BJ (cell line): Measurements from ENCODE around the gene RHCG. TPM values are rescaled to one million over a fixed set of nuclear protein-coding genes. Genes with fewer than 3 reads are reported as not detected.

Experiments used
- CTCF ChIA-PET: fragments of 350-600 bp; formaldehyde crosslinking; extraction: SDS; loops from one replicate; lab custom pipeline; 2021; ENCODE audit warnings: antibody characterized with exemption, inconsistent platforms; lab: Yijun Ruan, JAX
- POLR2A ChIA-PET: fragments of 300-600 bp; sonication (Branson Sonifier 250); formaldehyde crosslinking; extraction: SDS; loops from one replicate; lab custom pipeline; 2021; ENCODE audit warnings: antibody characterized with exemption; lab: Charles Lee
- DNase-seq: peaks from one replicate; pipeline ENCODE4 v3.0.0-alpha.2; 2011; ENCODE audit warnings: low read depth
- H3K27me3 ChIP-seq: 2 replicates; pipeline ENCODE4 v1.6.0; 2011; ENCODE audit warnings: low read length; ENCODE audit not compliant: control insufficient read depth, insufficient read depth
- H3K36me3 ChIP-seq: 2 replicates; pipeline ENCODE4 v1.5.1; 2011; ENCODE audit warnings: low read length; ENCODE audit not compliant: control insufficient read depth, insufficient read depth
- H3K4me3 ChIP-seq: 2 replicates; pipeline ENCODE4 v1.5.1; 2011; ENCODE audit warnings: low read depth, mild to moderate bottlenecking, control low read depth, low read length
- CTCF ChIP-seq: IDR thresholded peaks from 2 replicates; pipeline ENCODE4 v1.5.1; 2011; ENCODE audit warnings: low read depth, mild to moderate bottlenecking, control low read depth, inconsistent platforms, low read length, moderate library complexity; ENCODE audit not compliant: insufficient read depth
- polyA plus RNA-seq: library from polyadenylated mRNA; depleted of rRNA; stranded (reverse); fragments of >200 nt; gene quantifications from 2 replicates; pipeline ENCODE4 v1.2.3, GENCODE V29; 2011

Gene RHCG
- polyA plus RNA-seq, 1 experiment: not detected

- no peak overlapping the region for H3K4me3 ChIP-seq
- ChIA-PET CTCF (interaction anchor here (0.8 to 1.1 kb wide), 3 partner anchors 11 to 20 kb away, joined by 3 read pairs; partner anchors contain the start of gene RHCG), POLR2A (no interaction called here)
- no peak for TF ChIP-seq CTCF
- peaks cover 23% of the 10 kb centered on the region for H3K27me3 ChIP-seq
- H3K36me3 ChIP-seq: no peaks in the 10 kb centered on the region
- DNase-seq: no peak
Observed at GRCh38 chr15:89514596-89515406, 18.4 kb upstream of the RHCG start.

- ChIA-PET CTCF (no interaction called here), POLR2A (no interaction called here)
- Histone ChIP-seq H3K4me3 (no peak overlapping the region), H3K36me3 (no peaks in the 10 kb centered on the region), H3K27me3 (peaks cover 25% of the 10 kb centered on the region)
- DNase-seq: no peak
- no peak for TF ChIP-seq CTCF
Observed at GRCh38 chr15:89514186-89514585, 17.8 kb upstream of the RHCG start.

GRCh38 chr15:89513284-89513683 is 16.9 kb upstream of the RHCG start:
- ChIA-PET CTCF (no interaction called here), POLR2A (no interaction called here)
- DNase-seq: no peak
- Histone ChIP-seq H3K4me3 (no peak overlapping the region), H3K36me3 (no peaks in the 10 kb centered on the region), H3K27me3 (peaks cover 25% of the 10 kb centered on the region)
- TF ChIP-seq CTCF: no peak

- peaks cover 25% of the 10 kb centered on the region for H3K27me3 ChIP-seq
- DNase-seq: no peak
- H3K36me3 ChIP-seq: no peaks in the 10 kb centered on the region
- CTCF ChIA-PET: no interaction called here
- H3K4me3 ChIP-seq: no peak overlapping the region
- no peak for TF ChIP-seq CTCF
- POLR2A ChIA-PET: no interaction called here
Observed at GRCh38 chr15:89512631-89513030, 16.2 kb upstream of the RHCG start.

DNA sequence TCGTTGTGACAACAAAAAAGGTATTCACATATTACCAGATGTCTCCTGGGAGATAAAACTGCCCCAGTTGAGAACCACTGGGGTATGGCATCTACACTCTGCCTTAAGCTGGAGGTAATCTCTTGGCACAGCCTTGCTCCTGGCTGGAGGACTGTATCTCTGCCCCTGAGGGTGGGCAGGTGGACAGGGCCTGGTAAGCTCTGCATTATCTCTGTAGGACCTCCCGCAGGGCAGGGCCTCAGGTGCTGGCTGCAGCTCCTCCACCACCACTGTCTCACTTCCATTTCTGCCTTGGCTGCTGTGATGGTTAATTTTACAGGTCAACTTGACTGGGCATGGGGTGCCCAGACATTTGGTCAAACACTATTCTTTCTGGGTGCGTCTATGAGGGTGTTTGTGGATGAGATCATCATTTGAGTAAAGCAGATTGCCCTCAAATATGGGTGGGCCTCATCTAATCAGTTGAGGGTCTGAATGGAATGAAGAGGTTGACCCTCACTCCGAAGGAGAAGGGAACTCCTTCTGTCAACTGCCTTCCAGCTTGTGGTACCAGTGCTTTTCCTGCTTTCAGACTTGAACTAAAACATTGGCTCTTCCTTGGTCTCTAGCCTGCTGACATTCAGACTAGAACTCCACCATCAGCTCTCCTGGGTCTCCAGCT is 9.8 kb upstream of the RHCG start:
- DNase-seq: no peak
- ChIA-PET CTCF (interaction anchor here (1.1 kb wide), 1 partner anchor 10 kb away, joined by 5 read pairs; no protein-coding TSS in a partner anchor), POLR2A (no interaction called here)
- H3K27me3 ChIP-seq: peaks cover 22% of the 10 kb centered on the region
- no peaks in the 10 kb centered on the region; the same call in 1 of the 2 replicates for H3K36me3 ChIP-seq
- TF ChIP-seq CTCF: no peak
- H3K4me3 ChIP-seq: no peak overlapping the region
